ENCODE results near the gene ANTXR1.
"Not testable (repeated sequence)": the region's sequence is repeated elsewhere in the genome, so short reads cannot be mapped to it uniquely, and the experiment has no call there.

The ANTXR1 gene

DNA sequence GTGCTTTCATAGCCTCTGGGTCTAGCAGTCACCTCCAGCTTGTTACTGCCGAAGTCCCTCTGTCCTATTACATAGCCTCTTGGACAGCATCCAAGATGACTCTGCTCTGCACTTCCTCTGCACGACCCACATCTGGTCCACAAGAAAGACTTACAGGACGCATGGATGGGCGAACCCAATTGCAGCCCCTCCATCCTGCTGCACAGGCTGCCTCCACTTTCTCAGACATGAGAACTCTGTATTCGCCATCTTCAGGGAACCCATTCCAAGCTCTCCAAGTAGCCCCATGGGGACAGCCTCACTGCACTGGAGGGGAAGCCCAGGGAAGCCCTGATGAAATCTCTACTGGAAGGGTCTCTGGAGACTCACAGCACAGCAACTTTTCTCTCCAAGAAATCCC, 201.9 kb downstream of the ANTXR1 start:
- FAIRE-seq: no peak

DNA sequence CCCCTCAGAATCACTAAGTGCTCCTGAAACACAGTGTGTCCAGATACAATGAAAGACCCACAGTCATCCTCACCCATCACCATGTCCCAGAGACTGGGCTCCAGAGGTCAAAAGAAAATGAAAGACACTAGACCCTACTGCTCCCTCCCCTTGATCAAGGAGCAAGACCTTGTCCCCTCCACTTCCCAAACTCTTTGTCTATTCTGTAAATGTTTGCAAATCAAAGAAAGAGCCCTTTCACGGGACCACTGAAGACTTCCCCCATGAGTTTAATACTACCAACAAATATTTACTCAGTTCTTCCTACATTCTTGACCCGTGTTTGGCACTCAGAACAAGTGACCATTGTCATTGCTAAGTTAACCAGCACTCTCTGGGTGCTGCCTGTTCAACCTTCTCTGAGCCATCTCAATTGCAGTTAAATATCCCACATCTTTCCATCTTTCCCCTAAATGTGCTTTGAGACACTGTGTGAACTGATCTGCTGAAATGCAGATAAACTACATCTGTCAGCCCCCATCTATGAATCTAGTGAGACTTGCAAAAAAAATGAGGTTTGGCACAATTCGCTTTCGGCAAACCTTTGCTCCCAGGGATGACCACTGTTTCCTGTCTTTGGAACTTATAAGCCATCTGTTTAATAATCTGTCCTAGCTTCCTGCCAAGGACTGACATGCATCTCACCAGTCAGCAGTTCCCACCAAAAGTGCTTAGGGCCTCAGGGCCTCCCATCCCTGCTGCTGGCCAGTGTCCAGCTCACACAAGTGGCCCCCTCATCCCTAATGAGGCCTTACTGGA, 203.8 kb downstream of the ANTXR1 start:
- FAIRE-seq: no peak

DNA sequence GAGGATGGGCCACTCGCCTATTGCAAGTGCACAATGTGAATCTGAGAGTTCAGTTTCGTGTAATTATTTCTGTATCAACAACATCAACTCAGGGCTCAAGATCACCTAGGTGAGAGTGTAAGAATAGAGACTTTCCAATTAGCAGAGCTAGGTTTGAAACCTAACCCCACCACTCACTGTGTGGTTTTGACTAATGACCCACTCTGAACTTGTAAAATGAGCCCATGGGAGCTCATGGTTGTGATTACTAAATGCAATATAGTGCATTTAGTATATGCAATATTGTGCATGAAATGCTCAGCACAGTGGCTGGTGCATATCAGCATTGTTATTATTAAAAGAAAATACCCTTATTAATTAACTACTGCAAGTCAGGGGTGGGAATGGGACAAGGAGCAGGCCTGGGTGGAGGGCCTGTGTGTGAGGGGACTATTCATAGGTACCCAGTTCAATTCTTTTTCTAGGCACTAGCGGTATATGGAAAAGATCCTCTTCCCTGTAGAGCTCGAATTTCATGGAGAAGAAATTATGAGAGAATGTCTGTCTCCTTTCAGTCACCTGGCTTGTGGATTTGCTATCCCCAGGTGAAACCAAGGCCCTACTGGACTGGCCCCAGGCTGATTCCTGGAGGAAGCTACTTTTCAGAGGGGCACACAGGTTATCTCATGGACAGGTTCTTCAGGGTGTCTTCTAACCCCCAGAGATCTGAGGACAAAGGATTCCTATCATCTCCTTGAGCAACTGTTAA, 204.5 kb downstream of the ANTXR1 start:
- FAIRE-seq: no peak

DNA sequence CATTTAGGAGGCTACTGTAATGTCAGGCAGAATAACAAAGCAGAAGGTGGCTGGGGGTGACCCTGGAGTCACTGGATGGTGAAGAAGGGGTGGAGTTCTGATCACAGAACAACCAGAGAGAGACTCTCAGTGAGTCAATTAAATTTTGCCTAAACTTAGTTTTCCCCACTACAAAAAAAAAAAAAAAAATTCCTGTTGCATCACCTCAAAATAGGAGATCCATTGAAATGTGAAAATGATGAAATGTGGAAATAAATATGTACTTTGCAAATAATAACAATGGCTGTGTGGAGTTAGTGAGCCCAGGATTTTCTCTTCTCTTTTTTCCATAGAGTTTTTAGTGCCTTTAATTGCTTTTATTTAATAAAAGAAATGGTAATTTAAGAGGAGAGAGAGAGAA, 208.5 kb downstream of the ANTXR1 start:
- no peak for FAIRE-seq

DNA sequence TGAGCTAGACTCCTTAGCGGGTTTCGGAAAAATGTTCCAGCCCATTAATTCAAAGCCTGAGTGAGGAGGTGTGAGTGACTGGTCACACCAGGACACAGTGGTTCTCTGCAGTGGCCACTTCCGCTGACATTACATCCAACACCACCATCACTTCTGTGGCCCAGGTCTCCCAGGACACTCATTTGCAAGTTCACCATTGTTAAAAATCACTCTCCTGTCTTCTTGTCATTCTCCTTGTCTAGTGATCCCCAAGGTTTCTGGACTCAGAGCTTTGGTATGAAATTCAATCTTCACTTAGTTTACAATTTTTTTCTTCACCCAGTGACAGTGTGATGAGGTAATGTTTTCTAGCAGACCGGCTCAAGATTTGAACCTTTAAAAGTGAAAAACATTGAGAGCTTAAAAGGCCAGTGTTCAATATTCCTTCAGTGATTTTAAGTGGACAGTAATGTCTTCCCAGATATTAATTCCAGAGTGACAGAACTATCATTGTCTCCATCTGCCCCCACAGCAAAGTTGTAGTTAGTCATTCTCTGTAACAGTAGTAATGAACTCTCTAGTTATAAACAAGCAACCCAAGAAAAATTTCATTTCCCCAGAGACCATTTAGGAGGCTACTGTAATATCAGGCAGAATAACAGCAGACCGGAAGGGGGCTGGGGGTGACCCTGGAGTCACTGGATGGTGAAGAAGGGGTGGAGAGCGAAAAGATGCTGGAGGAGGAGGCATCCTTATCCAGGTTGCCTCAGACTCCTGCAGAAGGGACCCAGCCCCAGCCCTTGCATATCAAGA, 209.2 kb downstream of the ANTXR1 start:
- no peak for FAIRE-seq

DNA sequence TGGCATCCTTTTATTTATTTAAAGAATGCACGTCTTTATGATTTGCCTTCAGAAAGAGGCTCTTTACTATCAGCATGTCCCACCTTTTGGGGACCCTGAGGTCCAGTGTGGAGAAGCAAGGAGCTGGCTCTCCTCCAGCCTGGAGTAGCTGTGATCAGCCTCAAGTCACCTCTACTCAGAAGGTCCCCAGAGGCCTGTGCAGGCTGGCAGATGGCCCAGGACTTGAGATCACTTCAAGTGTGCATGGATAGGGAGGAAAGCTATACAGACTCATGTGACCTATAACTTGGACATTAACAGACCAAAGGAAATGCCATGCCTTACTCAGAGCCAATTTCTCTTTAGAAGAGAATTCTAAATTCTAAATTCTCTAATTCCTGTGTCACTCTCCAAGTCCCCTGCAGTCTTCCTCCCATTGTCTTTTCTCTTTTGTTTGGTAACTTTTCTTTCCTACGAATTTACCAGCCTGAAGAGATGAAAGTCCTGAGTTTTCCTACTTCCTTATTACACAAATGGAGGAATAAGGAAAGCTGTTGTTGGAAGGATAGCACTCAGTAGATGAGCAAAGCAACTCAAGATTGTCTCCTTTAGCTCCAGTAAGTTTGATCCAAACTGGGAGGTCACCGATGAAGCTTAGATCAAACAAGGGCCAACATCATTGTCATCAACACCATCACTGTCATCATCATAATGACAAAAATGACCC, 210.1 kb downstream of the ANTXR1 start:
- no peak for FAIRE-seq

DNA sequence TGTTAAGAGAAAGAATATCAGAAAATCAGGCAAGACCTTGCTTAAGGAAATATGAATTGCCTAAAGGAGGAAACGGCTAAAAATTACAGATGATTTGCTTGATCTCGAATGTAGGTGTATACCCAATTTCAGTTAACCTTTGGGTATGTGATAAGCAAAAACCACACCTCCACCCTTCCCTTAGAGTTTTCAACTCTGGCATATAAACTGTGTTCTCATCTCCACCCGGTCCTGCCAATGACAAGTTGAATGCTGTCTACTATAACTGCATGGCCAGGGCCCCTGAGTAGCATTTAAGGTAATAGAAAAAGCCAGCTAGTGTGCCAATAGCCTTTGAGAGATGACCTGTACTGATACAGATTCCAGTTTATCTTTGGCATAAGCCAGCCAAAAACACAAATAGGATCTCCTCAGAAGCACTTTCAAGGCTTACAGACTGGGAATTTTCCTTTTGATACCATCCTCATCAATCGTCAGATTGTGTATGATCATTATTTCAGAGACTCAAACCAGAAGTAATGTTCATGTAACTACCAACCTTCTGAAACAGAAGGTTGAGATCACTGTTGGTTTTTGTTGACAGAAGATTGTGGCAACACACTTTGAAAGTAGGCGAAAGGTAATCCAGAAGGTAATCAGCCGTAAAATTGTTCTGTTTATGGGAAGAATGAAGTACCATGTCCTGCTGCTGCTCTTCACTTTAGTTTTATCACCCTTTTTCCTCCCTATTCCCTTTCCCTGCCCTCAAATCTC, 211.0 kb downstream of the ANTXR1 start:
- FAIRE-seq: no peak

DNA sequence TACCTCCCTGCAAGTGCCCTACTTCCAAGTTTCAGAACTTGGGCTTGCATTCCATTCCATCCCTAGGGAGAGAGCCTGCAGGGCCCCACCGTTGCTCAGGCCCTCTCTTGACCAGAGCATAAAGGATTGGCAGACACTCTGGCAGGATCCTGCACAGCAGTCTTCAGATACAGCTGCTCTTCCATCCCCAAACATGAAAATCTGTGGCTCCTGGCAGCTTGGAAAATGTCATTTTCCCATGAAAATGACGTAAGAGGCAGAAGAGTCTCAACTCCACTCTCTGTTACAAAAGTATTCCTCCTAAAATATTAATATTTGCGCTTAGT, 211.5 kb downstream of the ANTXR1 start:
- no peak for FAIRE-seq

DNA sequence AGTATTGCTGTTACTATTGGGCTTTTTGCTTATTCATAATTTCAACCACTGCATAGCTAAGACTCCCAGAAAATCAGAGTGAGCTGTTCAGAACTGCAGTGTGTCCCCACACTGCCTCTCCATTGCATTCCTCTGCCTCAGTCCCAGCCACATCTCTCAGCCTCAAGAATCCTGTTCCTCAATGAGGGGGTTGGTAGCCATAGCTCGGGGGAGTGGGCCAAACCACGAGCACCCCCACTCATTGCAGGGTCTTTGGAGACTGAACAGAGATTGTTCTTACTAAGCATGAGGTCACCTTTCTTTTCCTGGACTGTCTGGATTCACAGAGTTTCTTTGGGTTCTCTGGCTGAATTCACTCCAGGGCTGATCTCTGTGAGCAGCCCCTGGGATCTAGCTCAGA, 213.0 kb downstream of the ANTXR1 start:
- no peak for FAIRE-seq

DNA sequence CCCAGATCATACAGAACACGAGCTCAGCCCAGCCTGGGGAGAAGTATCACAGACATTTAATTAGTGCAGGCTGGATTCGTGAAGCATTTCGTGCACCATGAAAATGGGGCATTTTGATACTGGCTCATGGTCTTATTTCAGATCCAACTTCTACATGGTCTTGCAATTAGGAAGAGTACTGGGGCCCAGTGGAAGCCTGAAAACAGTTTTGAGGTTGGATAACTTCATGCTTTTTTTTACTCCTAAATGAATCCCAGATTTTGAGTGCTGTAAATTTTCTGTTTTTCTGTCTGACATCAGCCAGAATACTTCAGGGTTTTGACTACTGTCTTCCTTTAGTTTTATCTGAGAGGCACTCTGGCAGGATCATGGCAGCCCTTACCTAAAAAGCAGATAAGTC, 213.9 kb downstream of the ANTXR1 start:
- no peak for FAIRE-seq

DNA sequence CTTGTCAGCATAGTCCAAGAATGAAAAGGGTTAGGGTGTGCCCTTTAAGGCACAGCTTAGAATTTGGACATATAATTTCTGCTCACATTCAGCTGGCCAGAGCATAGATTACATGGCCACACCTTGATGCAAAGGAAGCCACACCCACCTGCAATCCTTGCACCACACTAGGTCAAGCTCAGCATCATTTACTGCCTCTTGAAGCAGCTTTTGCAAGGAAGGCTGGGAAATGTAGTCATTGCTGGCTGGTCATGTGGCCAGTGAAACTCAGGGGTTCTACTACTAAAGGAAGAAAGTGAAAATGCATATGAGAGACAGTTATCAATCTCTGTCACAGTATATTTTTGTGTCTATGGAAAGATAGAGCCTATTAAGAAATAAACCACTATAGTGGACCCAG, 214.7 kb downstream of the ANTXR1 start:
- FAIRE-seq: no peak

DNA sequence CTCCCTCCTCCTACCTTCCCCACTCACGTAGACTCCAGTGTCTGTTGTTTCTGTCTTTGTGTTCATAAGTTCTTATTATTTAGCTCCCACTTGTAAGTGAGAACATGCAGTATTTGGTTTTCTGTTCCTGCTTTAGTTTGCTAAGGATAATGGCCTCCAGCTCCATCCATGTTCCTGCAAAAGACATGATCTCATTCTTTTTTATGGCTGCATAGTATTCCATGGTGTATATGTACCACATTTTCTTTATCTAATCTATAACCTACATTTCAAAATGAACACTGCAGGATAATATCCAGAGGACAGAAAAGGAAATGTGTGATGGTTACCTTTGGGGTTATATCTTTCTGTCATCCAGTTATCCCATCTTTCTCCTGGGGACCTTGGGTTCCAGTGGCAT, 218.0 kb downstream of the ANTXR1 start:
- not testable (repeated sequence) for FAIRE-seq

DNA sequence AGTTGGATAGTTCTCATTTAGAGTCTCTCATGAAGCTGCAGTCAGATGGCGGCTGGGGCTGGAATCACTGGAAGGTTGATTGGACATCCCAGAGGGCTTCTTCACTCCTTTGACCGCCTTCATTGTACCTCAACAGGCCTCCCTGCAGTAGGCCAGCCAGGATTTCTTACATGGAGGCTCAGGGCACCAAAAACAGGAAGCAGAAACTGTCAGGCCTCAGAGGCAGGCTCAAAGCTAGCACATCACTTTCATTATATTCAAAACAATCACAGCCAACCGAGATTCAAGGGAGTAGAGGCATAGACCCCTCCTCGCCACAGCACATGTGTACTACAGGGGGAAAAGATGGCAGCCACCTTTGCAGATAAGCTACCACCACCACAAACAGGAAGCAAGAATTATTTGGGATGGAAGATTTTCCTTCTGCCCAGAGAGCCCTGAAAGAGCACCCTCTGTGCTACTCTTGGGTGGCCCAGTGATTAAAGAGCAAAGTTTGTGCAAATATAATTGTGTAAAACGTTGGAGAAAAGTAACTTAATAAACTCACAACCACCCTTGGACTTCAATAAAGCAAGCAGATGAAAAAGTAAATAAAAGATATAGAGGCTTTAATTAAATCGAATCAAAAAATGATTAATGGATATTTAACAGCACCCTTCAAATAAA, 218.8 kb downstream of the ANTXR1 start:
- peak; percentile 81 for FAIRE-seq

DNA sequence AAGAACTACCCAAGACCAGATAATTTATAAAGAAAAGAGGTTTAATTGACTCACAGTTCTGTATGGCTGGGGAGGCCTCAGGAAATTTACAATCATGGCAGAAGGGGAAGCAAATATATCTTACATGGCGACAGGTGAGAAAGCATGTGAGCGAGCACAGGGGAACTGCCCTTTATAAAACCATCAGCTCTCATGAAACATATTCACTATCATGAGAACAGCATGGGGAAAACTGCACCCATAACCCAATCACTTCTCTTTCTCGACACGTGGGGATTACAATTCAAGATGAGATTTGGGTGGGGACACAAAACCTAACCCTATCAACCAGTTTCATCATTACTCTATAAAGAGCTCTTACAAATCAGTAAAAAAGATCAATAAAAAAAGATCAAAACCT, 222.9 kb downstream of the ANTXR1 start:
- not testable (repeated sequence) for FAIRE-seq

DNA sequence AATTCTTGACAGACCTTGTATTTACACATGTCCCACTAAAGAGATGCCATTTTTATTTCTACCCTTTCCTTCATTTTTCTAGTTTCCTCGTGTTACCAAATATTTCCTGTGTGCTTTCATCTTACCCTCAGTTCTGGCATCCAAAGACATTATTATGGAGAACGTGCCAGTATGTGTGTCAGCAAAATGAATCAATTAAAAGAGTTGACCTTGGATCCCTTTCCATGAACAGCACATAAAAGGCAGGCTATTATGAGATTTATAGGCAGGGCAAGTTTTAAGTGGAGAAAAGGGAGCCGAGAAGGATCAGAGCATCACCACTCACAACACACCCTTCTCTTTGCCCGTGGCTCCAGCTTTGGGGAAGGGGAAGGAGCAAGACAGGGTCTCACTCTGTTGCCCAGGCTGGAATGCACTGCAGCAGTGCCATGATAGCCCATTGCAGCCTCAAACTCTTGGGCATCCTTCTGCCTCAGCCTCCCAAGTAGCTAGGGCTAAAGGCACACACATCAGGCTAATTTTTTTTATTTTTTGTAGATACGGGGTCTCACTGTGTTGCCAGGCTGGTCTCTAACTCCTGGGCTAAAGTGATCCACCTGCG, 224.2 kb downstream of the ANTXR1 start:
- no peak for FAIRE-seq

DNA sequence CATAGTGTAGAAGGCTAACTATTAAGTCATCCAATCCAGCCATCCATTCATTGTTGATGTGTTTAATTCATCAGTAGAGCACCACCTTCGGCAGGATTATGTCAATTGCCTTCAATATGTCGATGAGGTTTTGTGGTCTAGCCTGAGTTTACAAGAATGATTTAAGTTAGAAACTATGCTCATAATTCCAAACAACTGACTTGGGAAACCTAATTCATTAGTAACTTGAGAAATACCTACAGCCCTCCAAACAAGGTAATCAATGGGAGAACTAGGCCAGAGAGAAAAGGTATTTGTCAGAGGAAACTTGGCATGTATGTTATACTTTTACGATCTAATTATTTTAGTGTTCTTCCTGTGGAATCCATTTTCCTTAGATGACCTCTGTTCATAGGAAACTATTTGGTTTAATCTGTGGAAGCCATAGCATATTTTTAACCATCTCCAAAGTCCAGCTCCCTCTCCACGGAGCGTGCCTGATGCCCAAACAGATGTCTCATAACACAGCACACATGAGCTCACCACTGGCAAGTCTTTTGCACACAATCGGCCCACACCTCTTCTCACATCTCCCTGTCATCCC, 225.6 kb downstream of the ANTXR1 start:
- no peak for FAIRE-seq

DNA sequence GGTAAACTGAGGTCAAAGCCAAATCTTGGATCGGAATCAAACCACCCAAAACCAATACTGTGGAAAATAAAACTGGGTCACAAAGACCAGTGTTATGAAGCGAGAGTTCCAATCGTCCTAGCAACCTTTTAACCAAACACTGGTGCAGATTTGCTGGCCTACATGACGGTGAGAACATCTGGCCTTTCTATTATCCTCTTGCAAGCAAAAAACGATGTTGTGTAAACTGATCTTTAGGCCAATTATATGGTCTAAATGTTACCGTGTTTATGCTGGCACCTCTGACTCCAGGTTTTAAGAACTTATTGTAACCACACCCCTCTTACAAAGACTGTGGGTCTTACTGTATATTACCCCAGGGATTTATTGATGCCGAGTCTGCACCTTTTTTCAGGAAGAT, 228.1 kb downstream of the ANTXR1 start:
- peak; percentile 65 for FAIRE-seq

DNA sequence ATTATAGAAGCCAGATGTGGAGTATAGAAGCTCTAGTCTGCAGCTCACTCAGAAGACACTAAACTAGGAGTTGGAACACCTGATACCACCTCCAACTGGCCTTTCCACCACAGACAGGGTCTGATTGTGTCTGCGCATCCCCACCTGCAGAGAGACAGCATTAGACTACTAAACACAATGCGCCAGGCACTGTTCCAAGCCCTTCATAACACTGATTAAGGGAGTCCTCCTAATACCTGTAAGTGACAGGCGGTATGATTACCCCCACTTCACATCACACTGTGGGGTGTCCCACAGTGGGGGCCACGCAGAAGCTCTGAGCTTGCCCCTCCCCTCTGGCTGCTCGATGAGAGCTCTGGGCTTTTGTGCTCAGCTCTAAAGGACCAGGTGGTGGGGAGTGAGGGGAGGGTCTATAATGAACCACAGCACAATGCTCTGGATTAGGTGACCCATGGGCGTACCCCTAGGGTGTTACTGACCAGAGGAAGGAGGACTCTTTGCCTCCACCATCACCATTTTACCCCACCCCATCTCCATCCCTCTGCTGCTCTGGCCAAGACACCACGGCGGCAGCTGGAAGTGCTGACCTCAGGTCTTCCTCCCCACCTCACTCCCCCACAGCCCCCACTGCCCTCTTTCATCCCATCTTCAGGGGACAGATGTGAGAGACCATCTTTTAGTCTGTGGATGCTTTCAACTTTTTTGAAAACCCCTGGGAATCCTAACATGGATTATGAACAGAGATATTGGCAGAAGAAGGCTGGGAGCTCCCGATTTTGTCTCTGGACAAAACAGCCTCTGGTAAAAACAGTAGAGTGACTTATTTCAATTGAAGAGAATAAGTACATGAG, 228.9 kb downstream of the ANTXR1 start:
- FAIRE-seq: no peak

DNA sequence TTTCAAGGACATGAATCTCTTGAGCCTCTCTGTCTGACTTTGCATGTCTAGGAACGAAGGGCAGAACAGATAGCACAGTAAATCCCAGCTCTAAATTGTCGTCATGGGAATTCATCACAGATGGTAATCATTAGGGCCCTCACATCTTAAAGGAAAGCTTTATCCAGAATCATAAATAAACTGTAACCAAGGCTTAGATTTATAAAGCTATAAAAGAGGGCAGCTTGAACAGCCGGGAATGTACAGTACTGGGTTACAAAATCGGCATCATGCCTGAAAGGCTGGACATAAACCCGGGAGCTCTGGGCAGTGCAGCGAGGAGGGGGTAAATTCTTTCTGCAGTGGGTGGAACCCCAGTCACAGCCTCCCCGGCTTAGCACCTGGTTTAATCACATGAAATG, 229.7 kb downstream of the ANTXR1 start:
- no peak for FAIRE-seq

DNA sequence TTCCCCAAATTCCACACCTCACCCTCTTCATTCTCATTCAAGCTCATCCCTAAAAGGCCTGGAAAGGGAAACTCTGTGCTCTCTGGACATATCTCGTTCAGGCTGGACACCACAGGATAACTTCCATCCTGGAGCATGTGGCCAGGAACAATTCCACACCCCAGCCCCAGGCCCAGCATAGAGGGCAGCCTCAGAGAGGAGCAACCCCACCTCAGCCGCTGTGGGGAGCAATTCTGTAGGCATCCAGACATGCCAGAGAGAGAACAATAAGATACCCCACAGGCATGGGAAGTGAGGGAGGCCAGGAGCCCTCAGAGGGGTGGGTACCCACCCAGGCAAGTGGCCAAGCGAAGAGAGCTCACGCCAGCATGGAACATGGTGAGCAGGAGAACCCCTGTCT, 230.7 kb downstream of the ANTXR1 start:
- FAIRE-seq: no peak

All from islet of Langerhans (tissue), 1 donor.